K562 (cell line): ENCODE results near the gene TCF12. TPM values are rescaled to one million over a fixed set of nuclear protein-coding genes. Genes with fewer than 3 reads are reported as not detected.

Experiments
- ASH1L ChIP-seq: fragments of 450-650 bp; IDR thresholded peaks from 2 replicates; pipeline ENCODE4 v1.6.1; 2018; ENCODE audit warnings: borderline replicate concordance, mild to moderate bottlenecking, low read depth; ENCODE audit not compliant: partially characterized antibody
- BMI1 ChIP-seq: fragments of 150-350 bp; IDR thresholded peaks from 2 replicates; pipeline ENCODE4 v1.6.1; 2014; ENCODE audit warnings: low read length
- CXXC5 ChIP-seq: fragments of 250-450 bp; sonication (Bioruptor Pico); IDR thresholded peaks from 2 replicates; pipeline ENCODE4 v1.8.0; 2022; ENCODE audit warnings: inconsistent platforms, mild to moderate bottlenecking, moderate library complexity
- EHMT2 ChIP-seq: fragments of 450-650 bp; IDR thresholded peaks from 2 replicates; pipeline ENCODE4 v1.6.1; 2018; ENCODE audit warnings: antibody characterized with exemption
- ETS2 ChIP-seq: IDR thresholded peaks from 2 replicates; pipeline ENCODE4 v1.6.1; 2016; ENCODE audit warnings: borderline replicate concordance, missing genetic modification characterization, mild to moderate bottlenecking, moderate library complexity, missing compliant biosample characterization; ENCODE audit not compliant: poor library complexity, severe bottlenecking
- ETV6 ChIP-seq, 3 experiments: fragments of 150-350 bp in 1 of 3; sonication (generic) in 1 of 3; formaldehyde crosslinking in 1 of 3; IDR thresholded peaks; 2 replicates each; pipeline versions ENCODE4 v1.6.1 to v1.8.0; 2014 to 2022; ENCODE audit warnings: borderline replicate concordance in 2 of 3, low read depth in 2 of 3, antibody characterized with exemption in 1 of 3, low read length in 1 of 3, mild to moderate bottlenecking in 1 of 3, missing genetic modification reagents in 1 of 3
- HDAC2 ChIP-seq: fragments of 450-650 bp; IDR thresholded peaks from 2 replicates; pipeline ENCODE4 v1.6.1; 2016; ENCODE audit warnings: mild to moderate bottlenecking
- JUND ChIP-seq, 2 experiments: IDR thresholded peaks; 2 replicates in 1 of 2; 3 replicates in 1 of 2; pipeline ENCODE4 v1.6.1; 2011; ENCODE audit warnings: borderline replicate concordance in 2 of 2, low read depth in 2 of 2, low read length in 2 of 2, improper control_type of control experiment in 1 of 2, missing biosample characterization in 1 of 2, missing genetic modification characterization in 1 of 2, missing genetic modification reagents in 1 of 2
- KHSRP ChIP-seq: fragments of 450-650 bp; IDR thresholded peaks from 2 replicates; pipeline ENCODE4 v1.6.1; 2017
- KLF1 ChIP-seq: fragments of 450-650 bp; IDR thresholded peaks from 2 replicates; pipeline ENCODE4 v1.6.1; 2016; ENCODE audit warnings: missing genetic modification characterization, missing compliant biosample characterization
- NFE2 ChIP-seq: IDR thresholded peaks from 2 replicates; pipeline ENCODE4 v1.6.1; 2014; ENCODE audit warnings: antibody characterized with exemption, low read depth
- NFIC ChIP-seq: fragments of 450-650 bp; IDR thresholded peaks from 2 replicates; pipeline ENCODE4 v1.6.1; 2017; ENCODE audit warnings: mild to moderate bottlenecking, inconsistent platforms
- PRDM10 ChIP-seq: fragments of 450-650 bp; IDR thresholded peaks from 2 replicates; pipeline ENCODE4 v1.6.1; 2018; ENCODE audit not compliant: partially characterized antibody
- PRMT5 ChIP-seq: sonication (generic); formaldehyde crosslinking; IDR thresholded peaks from 2 replicates; pipeline ENCODE4 v1.5.0; 2020; ENCODE audit warnings: missing genetic modification reagents
- RBM39 ChIP-seq: fragments of 200-400 bp; formaldehyde crosslinking; optimal IDR thresholded peaks from 2 replicates; pipeline ENCODE3; 2018; ENCODE audit warnings: low read depth, low read length
- SREBF1 ChIP-seq: fragments of 150-350 bp; IDR thresholded peaks from 2 replicates; pipeline ENCODE4 v1.6.1; 2014; ENCODE audit warnings: antibody characterized with exemption, low read depth, low read length, borderline replicate concordance
- THAP12 ChIP-seq: fragments of 250-450 bp; sonication (Bioruptor Pico); IDR thresholded peaks from 2 replicates; pipeline ENCODE4 v1.9.0; 2021; ENCODE audit warnings: mild to moderate bottlenecking, inconsistent platforms
- ZBTB26 ChIP-seq: fragments of 450-650 bp; formaldehyde crosslinking; IDR thresholded peaks from 2 replicates; pipeline ENCODE4 v1.4.0; 2022; ENCODE audit warnings: missing genetic modification characterization
- polyA plus RNA-seq, 8 experiments: library from polyadenylated mRNA; depleted of rRNA in 4 of 8; stranded (reverse) in 5 of 8; unstranded in 3 of 8; fragments of >200 nt; fragmentation: Nextera tagmentation in 2 of 8; fragmentation: Illumina TruSeq in 1 of 8; extraction: Ambion mirVana in 2 of 8; extraction: Trizol in 1 of 8; gene quantifications; 2 replicates each; pipeline versions ENCODE4 v1.2.1 to v1.2.3, GENCODE V29; 2011 to 2014; ENCODE audit warnings: inconsistent platforms in 1 of 8, missing spikeins in 1 of 8
- total RNA-seq, 7 experiments: library from RNA; depleted of rRNA in 6 of 7; stranded (reverse); fragments of >200 nt in 6 of 7; fragmentation: Illumina TruSeq in 2 of 7; extraction: Trizol in 2 of 7; gene quantifications; 2 replicates each; pipeline versions ENCODE4 v1.2.1 to v1.2.3, GENCODE V29; 2011 to 2021; ENCODE audit warnings: low replicate concordance in 1 of 7
- TF ChIP-seq, protein P1 (sequence below): fragments of 250-450 bp; sonication (Bioruptor Pico); IDR thresholded peaks from 2 replicates; pipeline ENCODE4 v1.5.1; 2021; ENCODE audit warnings: mild to moderate bottlenecking

Gene TCF12
- total and polyA plus RNA-seq, 9 of the 15 experiments (the other 6 are each of a cell fraction or from before 2014, with no cell fraction given) = 10.5 to 132 (median 52.9) TPM

GRCh38 chr15:57019496-57020160 is 101.2 kb downstream of the TCF12 start (continued):
- TF ChIP-seq, protein P1, sequence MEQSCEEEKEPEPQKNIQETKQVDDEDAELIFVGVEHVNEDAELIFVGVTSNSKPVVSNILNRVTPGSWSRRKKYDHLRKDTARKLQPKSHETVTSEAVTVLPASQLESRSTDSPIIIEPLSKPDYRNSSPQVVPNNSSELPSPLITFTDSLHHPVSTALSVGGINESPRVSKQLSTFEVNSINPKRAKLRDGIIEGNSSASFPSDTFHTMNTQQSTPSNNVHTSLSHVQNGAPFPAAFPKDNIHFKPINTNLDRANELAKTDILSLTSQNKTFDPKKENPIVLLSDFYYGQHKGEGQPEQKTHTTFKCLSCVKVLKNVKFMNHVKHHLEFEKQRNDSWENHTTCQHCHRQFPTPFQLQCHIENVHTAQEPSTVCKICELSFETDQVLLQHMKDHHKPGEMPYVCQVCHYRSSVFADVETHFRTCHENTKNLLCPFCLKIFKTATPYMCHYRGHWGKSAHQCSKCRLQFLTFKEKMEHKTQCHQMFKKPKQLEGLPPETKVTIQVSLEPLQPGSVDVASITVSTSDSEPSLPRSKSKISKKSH (CRISPR knock-in tag) = no peak
- TF ChIP-seq NFIC (peak; percentile 36; the same call in 1 of the 2 replicates), THAP12 (CRISPR knock-in tag) (no peak), KLF1 (tag) (no peak), EHMT2 (no peak), ASH1L (no peak), ETV6 (IDR thresholded peaks at IDR 0.05; ENCODE audit: borderline replicate concordance in 1 of 2, low read depth in 2 of 2, low read length in 1 of 2) (no peak), ETV6 (CRISPR knock-in tag; IDR thresholded peaks at IDR 0.05; ENCODE audit: borderline replicate concordance) (no peak), RBM39 (no peak), KHSRP (no peak), PRMT5 (CRISPR knock-in tag) (no peak), ETS2 (no peak), SREBF1 (no peak), JUND (IDR thresholded peaks at IDR 0.05; ENCODE audit: borderline replicate concordance, low read depth, low read length) (peak; percentile 32; the same call in 1 of the 2 replicates), JUND (tag; IDR thresholded peaks at IDR 0.05; ENCODE audit: borderline replicate concordance, low read depth, low read length) (no peak), NFE2 (no peak), BMI1 (no peak), PRDM10 (no peak), CXXC5 (CRISPR knock-in tag) (0 out of 2 replicates have a peak, but pooled peaks have one; percentile 7), HDAC2 (no peak), ZBTB26 (CRISPR knock-in tag) (no peak)
